Mesenchymal stem cell (in vitro differentiated cells and primary cell): Measurements from ENCODE around the gene FCHSD2.

ENCODE experiments used
- DNase-seq: peaks from one replicate; pipeline ENCODE4 v3.0.0-alpha.2; 2013
- H2AFZ ChIP-seq: one replicate; pipeline ENCODE4 v1.6.1; 2013; ENCODE audit warnings: low read depth, mild to moderate bottlenecking, control low read depth, inconsistent platforms, low read length, moderate library complexity
- H2AK5ac ChIP-seq: 2 replicates; pipeline ENCODE4 v1.6.1; 2013; ENCODE audit warnings: low read length, moderate library complexity, mild to moderate bottlenecking, inconsistent platforms; ENCODE audit not compliant: severe bottlenecking
- H2BK120ac ChIP-seq: one replicate; pipeline ENCODE4 v1.6.1; 2013; ENCODE audit warnings: low read depth, mild to moderate bottlenecking, inconsistent platforms, low read length, moderate library complexity
- H2BK12ac ChIP-seq, 2 experiments: one replicate each; pipeline ENCODE4 v1.6.1; 2013; ENCODE audit warnings: inconsistent platforms in 2 of 2, low read length in 2 of 2, mild to moderate bottlenecking in 2 of 2, moderate library complexity in 2 of 2, control low read depth in 1 of 2
- H2BK15ac ChIP-seq: one replicate; pipeline ENCODE4 v1.6.1; 2013; ENCODE audit warnings: mild to moderate bottlenecking, low read depth, inconsistent platforms; ENCODE audit not compliant: poor library complexity, severe bottlenecking
- H2BK5ac ChIP-seq: 2 replicates; pipeline ENCODE4 v1.6.1; 2013; ENCODE audit warnings: low read depth, mild to moderate bottlenecking, low read length, control low read depth, inconsistent platforms; ENCODE audit not compliant: poor library complexity, severe bottlenecking
- H3K14ac ChIP-seq, 2 experiments: one replicate each; pipeline ENCODE4 v1.6.1; 2013; ENCODE audit warnings: inconsistent platforms in 2 of 2, low read length in 2 of 2, control low read depth in 1 of 2, mild to moderate bottlenecking in 1 of 2, moderate library complexity in 1 of 2
- H3K18ac ChIP-seq, 2 experiments: one replicate each; pipeline ENCODE4 v1.6.1; 2013; ENCODE audit warnings: inconsistent platforms in 2 of 2, low read length in 2 of 2, control low read depth in 1 of 2, low read depth in 1 of 2, mild to moderate bottlenecking in 1 of 2
- H3K23ac ChIP-seq, 2 experiments: one replicate each; pipeline ENCODE4 v1.6.1; 2013; ENCODE audit warnings: inconsistent platforms in 2 of 2, low read length in 2 of 2, mild to moderate bottlenecking in 2 of 2, moderate library complexity in 2 of 2, control low read depth in 1 of 2
- H3K27ac ChIP-seq: 2 replicates; pipeline ENCODE4 v1.5.1; 2013; ENCODE audit warnings: mild to moderate bottlenecking, moderate library complexity, low read length, control low read depth, inconsistent platforms; ENCODE audit not compliant: poor library complexity, severe bottlenecking
- H3K27me3 ChIP-seq, 2 experiments: 2 replicates each; pipeline versions ENCODE4 v1.6.1 to v1.7.0; 2013; ENCODE audit warnings: low read length in 2 of 2, mild to moderate bottlenecking in 2 of 2, moderate library complexity in 2 of 2, control low read depth in 1 of 2, inconsistent platforms in 1 of 2; ENCODE audit not compliant: control insufficient read depth in 1 of 2, insufficient read depth in 1 of 2
- H3K36me3 ChIP-seq, 2 experiments: 2 replicates each; pipeline versions ENCODE4 v1.6.1 to v1.7.0; 2013; ENCODE audit warnings: low read length in 2 of 2, control low read depth in 1 of 2, inconsistent platforms in 1 of 2, low read depth in 1 of 2, mild to moderate bottlenecking in 1 of 2; ENCODE audit not compliant: insufficient read depth in 2 of 2, control insufficient read depth in 1 of 2
- H3K4ac ChIP-seq, 2 experiments: one replicate each; pipeline ENCODE4 v1.6.1; 2013; ENCODE audit warnings: inconsistent platforms in 2 of 2, low read length in 2 of 2, mild to moderate bottlenecking in 2 of 2, moderate library complexity in 2 of 2, control low read depth in 1 of 2, low read depth in 1 of 2
- H3K4me1 ChIP-seq: 2 replicates; pipeline ENCODE4 v1.6.1; 2013; ENCODE audit warnings: low read depth, low read length, control low read depth; ENCODE audit not compliant: control insufficient read depth, insufficient read depth
- H3K4me2 ChIP-seq: 2 replicates; pipeline ENCODE4 v1.6.1; 2013; ENCODE audit warnings: low read length, mild to moderate bottlenecking, inconsistent platforms; ENCODE audit not compliant: poor library complexity, severe bottlenecking
- H3K4me3 ChIP-seq, 2 experiments: 2 replicates each; pipeline versions ENCODE4 v1.5.1 to v1.7.0; 2013; ENCODE audit warnings: low read length in 2 of 2, mild to moderate bottlenecking in 2 of 2, control low read depth in 1 of 2, low read depth in 1 of 2; ENCODE audit not compliant: insufficient read depth in 1 of 2
- H3K79me1 ChIP-seq: replicated peaks from 2 replicates; pipeline ENCODE4 v1.6.1; 2013; ENCODE audit warnings: mild to moderate bottlenecking, control low read depth, low read length, inconsistent platforms; ENCODE audit not compliant: poor library complexity, severe bottlenecking
- H3K9ac ChIP-seq: 2 replicates; pipeline ENCODE4 v1.7.0; 2013; ENCODE audit warnings: mild to moderate bottlenecking, low read length, moderate library complexity
- H3K9me3 ChIP-seq: 2 replicates; pipeline ENCODE4 v1.7.0; 2013; ENCODE audit warnings: mild to moderate bottlenecking, low read length; ENCODE audit not compliant: control insufficient read depth
- H4K8ac ChIP-seq: one replicate; pipeline ENCODE4 v1.6.1; 2013; ENCODE audit warnings: inconsistent platforms, mild to moderate bottlenecking, low read length, moderate library complexity
- H4K91ac ChIP-seq: one replicate; pipeline ENCODE4 v1.6.1; 2013; ENCODE audit warnings: mild to moderate bottlenecking, low read length, inconsistent platforms
- WGBS: methylation state at CpG from one replicate; pipeline ENCODE4 v1.1.7; 2013; ENCODE audit warnings: mixed read lengths; 5-methylcytosine and 5-hydroxymethylcytosine counted together

FCHSD2 gene

DNA sequence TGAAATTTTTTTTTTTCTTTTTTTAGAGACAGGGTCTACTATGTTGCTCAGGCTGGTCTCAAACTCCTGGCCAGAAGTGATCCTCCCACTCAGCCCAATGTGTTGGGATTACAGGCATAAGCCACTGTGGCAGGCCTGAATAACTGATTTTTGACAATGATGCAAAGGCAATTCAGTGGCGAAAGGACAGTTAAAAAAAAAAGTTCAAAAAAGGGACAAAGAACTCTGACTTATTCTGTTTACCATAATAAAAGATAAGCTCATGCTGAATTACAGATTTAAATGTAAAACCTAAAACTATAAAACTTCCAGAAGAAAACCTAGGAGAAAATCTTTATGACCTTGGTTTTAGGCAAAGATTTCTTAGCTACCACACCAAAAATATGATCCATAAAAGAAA lies 279.0 kb downstream of the FCHSD2 start:
- peaks cover 8% of the 10 kb centered on the region for H3K79me1 ChIP-seq
- WGBS: no CpG with 5 or more reads among the region's 1 CpG
- no peak overlapping the region for H2AFZ ChIP-seq
- no peak overlapping the region for H4K91ac ChIP-seq
- no peak overlapping the region for H3K9ac ChIP-seq
- no peak overlapping the region for H3K27ac ChIP-seq
- no peaks in the 10 kb centered on the region for H3K9me3 ChIP-seq
- H3K4me1 ChIP-seq: peaks cover 3% of the 10 kb centered on the region
- no peak overlapping the region for H3K4ac ChIP-seq
- no peak overlapping the region for H2AK5ac ChIP-seq
- no peak overlapping the region for H3K4me2 ChIP-seq
- H3K18ac ChIP-seq: no peak overlapping the region
- no peaks in the 10 kb centered on the region for H3K27me3 ChIP-seq
- H3K36me3 ChIP-seq: peaks cover 0 to 13% of the 10 kb centered on the region in 2 experiments
- no peak overlapping the region for H2BK15ac ChIP-seq
- no peak overlapping the region for H3K23ac ChIP-seq
- no peak overlapping the region for H3K4me3 ChIP-seq
- H4K8ac ChIP-seq: no peak overlapping the region
- no peak overlapping the region for H2BK120ac ChIP-seq
- DNase-seq: no peak
- H3K14ac ChIP-seq: no peak overlapping the region
- no peak overlapping the region for H2BK12ac ChIP-seq
- no peak overlapping the region for H2BK5ac ChIP-seq

DNA sequence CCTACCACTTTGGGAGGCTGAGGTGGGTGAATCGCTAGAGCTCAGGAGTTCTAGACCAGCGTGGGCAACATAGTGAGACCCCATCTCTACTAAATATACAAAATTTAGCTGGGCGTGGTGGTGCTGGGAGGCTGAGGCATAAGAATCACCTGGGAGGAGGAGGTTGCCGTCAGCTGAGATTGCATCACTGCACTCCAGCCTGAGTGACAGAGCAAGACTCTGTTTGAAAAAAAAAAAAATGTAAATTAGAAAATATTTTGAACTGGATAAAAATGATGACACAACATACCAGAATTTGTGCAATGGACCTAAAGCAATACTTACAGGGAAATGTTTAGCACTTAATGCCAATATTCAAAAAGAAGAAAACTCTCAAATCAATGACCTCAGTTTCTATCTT lies 281.5 kb downstream of the FCHSD2 start:
- Histone ChIP-seq H2BK12ac (no peak overlapping the region), H3K36me3 (peaks cover 0 to 3% of the 10 kb centered on the region in 2 experiments), H3K23ac (no peak overlapping the region), H2AK5ac (no peak overlapping the region), H3K4me1 (peaks cover 2% of the 10 kb centered on the region), H4K8ac (no peak overlapping the region), H3K14ac (no peak overlapping the region), H3K79me1 (peaks cover 7% of the 10 kb centered on the region), H3K9me3 (no peaks in the 10 kb centered on the region), H3K9ac (no peak overlapping the region), H3K18ac (no peak overlapping the region), H3K27me3 (no peaks in the 10 kb centered on the region), H2AFZ (no peak overlapping the region), H4K91ac (no peak overlapping the region), H2BK15ac (no peak overlapping the region), H3K4ac (no peak overlapping the region), H3K4me3 (no peak overlapping the region), H3K4me2 (no peak overlapping the region), H2BK5ac (no peak overlapping the region), H2BK120ac (no peak overlapping the region), H3K27ac (no peak overlapping the region)
- no peak for DNase-seq
- 100% methylated on average over 4 of the region's 4 CpGs for WGBS

DNA sequence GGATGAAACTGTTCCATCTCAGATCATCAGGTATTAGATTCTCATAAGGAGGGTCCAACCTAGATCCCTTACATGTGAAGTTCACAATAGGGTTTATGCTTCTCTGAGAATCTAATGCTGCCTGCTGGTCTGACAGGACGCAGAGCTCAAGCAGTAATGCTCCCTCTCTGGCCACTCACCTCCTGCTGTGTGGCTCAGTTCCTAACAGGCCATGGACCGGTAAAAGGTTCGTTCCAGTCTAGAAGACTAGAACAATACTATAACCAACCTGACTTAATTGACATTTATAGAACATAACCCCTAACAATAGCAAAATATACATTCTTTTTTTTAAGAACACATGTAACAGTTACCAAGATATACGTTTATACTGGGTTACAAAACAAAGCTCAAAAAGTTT lies 282.1 kb downstream of the FCHSD2 start:
- Histone ChIP-seq H3K27me3 (no peaks in the 10 kb centered on the region), H3K79me1 (peaks cover 7% of the 10 kb centered on the region)

DNA sequence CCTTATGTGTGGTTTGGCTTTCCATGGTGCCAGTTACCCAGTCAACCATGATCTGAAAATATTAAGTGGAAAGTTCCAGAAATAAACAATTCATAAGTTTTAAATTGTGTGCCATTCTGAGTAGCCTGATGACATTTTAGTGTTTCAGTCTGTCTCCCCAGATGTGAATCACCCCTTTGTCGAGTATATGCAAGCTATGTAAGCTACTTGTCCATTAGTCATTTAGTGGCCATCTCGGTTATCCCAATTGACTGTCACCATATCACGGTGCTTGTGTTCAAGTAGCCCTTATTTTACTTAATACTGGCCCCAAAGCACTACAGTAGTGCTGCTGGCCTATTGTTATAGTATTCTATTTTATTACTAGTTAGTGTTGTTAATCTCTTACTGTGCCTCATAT lies 283.0 kb downstream of the FCHSD2 start:
- Histone ChIP-seq H2AK5ac (no peak overlapping the region), H3K9ac (no peak overlapping the region), H2BK120ac (no peak overlapping the region), H2BK12ac (no peak overlapping the region), H3K36me3 (peaks cover 0 to 3% of the 10 kb centered on the region in 2 experiments), H3K4ac (no peak overlapping the region), H2BK15ac (no peak overlapping the region), H3K23ac (no peak overlapping the region), H3K4me3 (no peak overlapping the region), H4K91ac (no peak overlapping the region), H2BK5ac (no peak overlapping the region), H3K27me3 (no peaks in the 10 kb centered on the region), H3K18ac (no peak overlapping the region), H4K8ac (no peak overlapping the region), H2AFZ (no peak overlapping the region), H3K79me1 (peaks cover 7% of the 10 kb centered on the region), H3K4me1 (no peaks in the 10 kb centered on the region), H3K4me2 (no peak overlapping the region), H3K14ac (no peak overlapping the region), H3K9me3 (no peaks in the 10 kb centered on the region), H3K27ac (no peak overlapping the region)
- DNase-seq: no peak
- 85% methylated on average over 2 of the region's 3 CpGs for WGBS

More for the DNA sequence above, 282.1 kb downstream of the FCHSD2 start:
- Histone ChIP-seq H3K4me1 (peaks cover 2% of the 10 kb centered on the region), H2AK5ac (no peak overlapping the region), H3K27ac (no peak overlapping the region), H2AFZ (no peak overlapping the region), H3K18ac (no peak overlapping the region), H3K4me2 (no peak overlapping the region), H3K23ac (no peak overlapping the region), H4K91ac (no peak overlapping the region), H2BK12ac (no peak overlapping the region), H2BK5ac (no peak overlapping the region), H2BK15ac (no peak overlapping the region), H3K9me3 (no peaks in the 10 kb centered on the region), H4K8ac (no peak overlapping the region), H3K9ac (no peak overlapping the region), H3K14ac (no peak overlapping the region), H3K4me3 (no peak overlapping the region), H2BK120ac (no peak overlapping the region), H3K36me3 (peaks cover 0 to 3% of the 10 kb centered on the region in 2 experiments), H3K4ac (no peak overlapping the region)
- 88% methylated on average over 3 of the region's 4 CpGs for WGBS
- DNase-seq: no peak
